K562 (cell line): ENCODE results near the gene PATJ.

Experiments used
- CREB1 ChIP-seq, 2 experiments: sonication (generic) in 1 of 2; formaldehyde crosslinking in 1 of 2; IDR thresholded peaks; 2 replicates each; pipeline versions ENCODE4 v1.6.1 to v1.8.0; 2012 to 2022; ENCODE audit warnings: inconsistent platforms in 1 of 2, mild to moderate bottlenecking in 1 of 2, missing genetic modification reagents in 1 of 2, moderate library complexity in 1 of 2
- PHF8 ChIP-seq: fragments of 200-600 bp; sonication (generic); IDR thresholded peaks from 2 replicates; pipeline ENCODE4 v1.6.1; 2012; ENCODE audit warnings: mixed run types, mild to moderate bottlenecking, inconsistent platforms, low read length, moderate library complexity, borderline replicate concordance
- TF ChIP-seq, protein P1 (sequence below): fragments of 450-650 bp; formaldehyde crosslinking; conservative IDR thresholded peaks from 2 replicates; pipeline ENCODE4 v1.4.0; 2022; ENCODE audit warnings: mild to moderate bottlenecking, missing genetic modification characterization

DNA sequence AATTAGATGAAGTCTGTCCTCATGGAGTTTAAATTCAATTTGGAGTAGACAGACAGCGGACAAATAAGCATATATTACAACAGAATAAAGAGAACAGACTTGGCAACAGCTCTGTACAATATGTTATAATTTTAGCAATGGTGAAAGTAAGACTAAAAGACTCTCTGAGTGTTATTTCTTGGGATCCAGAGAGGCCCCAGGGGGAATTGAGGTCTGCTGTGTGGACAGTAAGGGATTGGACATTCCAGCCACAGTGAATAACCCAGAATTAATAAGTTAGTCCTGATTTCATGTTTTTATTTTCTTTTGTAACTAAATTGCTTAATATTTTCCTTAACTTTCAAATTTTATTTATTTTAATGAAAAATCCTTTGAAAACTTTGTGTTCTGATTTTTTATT is 101.7 kb downstream of the PATJ start:
- TF ChIP-seq PHF8 (no peak), CREB1 (IDR thresholded peaks at IDR 0.05) (no peak), CREB1 (CRISPR knock-in tag; IDR thresholded peaks at IDR 0.05) (no peak)
- TF ChIP-seq, protein P1, sequence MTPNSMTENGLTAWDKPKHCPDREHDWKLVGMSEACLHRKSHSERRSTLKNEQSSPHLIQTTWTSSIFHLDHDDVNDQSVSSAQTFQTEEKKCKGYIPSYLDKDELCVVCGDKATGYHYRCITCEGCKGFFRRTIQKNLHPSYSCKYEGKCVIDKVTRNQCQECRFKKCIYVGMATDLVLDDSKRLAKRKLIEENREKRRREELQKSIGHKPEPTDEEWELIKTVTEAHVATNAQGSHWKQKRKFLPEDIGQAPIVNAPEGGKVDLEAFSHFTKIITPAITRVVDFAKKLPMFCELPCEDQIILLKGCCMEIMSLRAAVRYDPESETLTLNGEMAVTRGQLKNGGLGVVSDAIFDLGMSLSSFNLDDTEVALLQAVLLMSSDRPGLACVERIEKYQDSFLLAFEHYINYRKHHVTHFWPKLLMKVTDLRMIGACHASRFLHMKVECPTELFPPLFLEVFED (CRISPR knock-in tag): no peak
